HFFc6 (cell line): Measurements from ENCODE around the gene LRRN2. TPM values are rescaled to one million over a fixed set of nuclear protein-coding genes. Genes with fewer than 3 reads are reported as not detected.

Experiments
- DNase-seq: peaks from one replicate; pipeline ENCODE4 v3.0.0-alpha.2; 2018
- H3K27ac Mint-ChIP-seq: 2 replicates; pipeline ENCODE4 v1.8.0; 2020; ENCODE audit warnings: mild to moderate bottlenecking, mixed read lengths
- H3K27me3 Mint-ChIP-seq: 2 replicates; pipeline ENCODE4 v1.8.0; 2021; ENCODE audit warnings: mild to moderate bottlenecking, moderate library complexity, mixed read lengths; ENCODE audit not compliant: insufficient read depth
- H3K36me3 Mint-ChIP-seq: 2 replicates; pipeline ENCODE4 v1.8.0; 2021; ENCODE audit warnings: low read depth, mixed read lengths
- H3K4me1 Mint-ChIP-seq: 2 replicates; pipeline ENCODE4 v1.8.0; 2020; ENCODE audit warnings: low read depth, mixed read lengths
- H3K4me3 Mint-ChIP-seq: 2 replicates; pipeline ENCODE4 v1.8.0; 2020; ENCODE audit warnings: mild to moderate bottlenecking, moderate library complexity, mixed read lengths
- H3K9me3 Mint-ChIP-seq: 2 replicates; pipeline ENCODE4 v1.8.0; 2020; ENCODE audit warnings: mild to moderate bottlenecking, mixed read lengths
- CTCF ChIP-seq: fragments of 200-600 bp; sonication (generic); IDR thresholded peaks from 2 replicates; pipeline ENCODE4 v1.5.0; 2021; ENCODE audit warnings: antibody characterized with exemption, mild to moderate bottlenecking
- total RNA-seq, 6 experiments: library from RNA; stranded (reverse); fragmentation: NEBNext Ultra II Directional; extraction: Animal tissue kit (Norgen Biotek cat#: 25700); gene quantifications; 2 replicates in 1 of 6; 3 replicates in 5 of 6; pipeline ENCODE4 v1.2.3, GENCODE V29; 2021

The LRRN2 gene
- total RNA-seq, 6 experiments from 2014 or later, result not detected

GRCh38 chr1:204702552-204703267, 17.2 kb upstream of the LRRN2 start:
- no peak for TF ChIP-seq CTCF
- no peaks in the 10 kb centered on the region for H3K4me1 Mint-ChIP-seq
- no peak for DNase-seq
- no peaks in the 10 kb centered on the region for H3K36me3 Mint-ChIP-seq
- H3K27ac Mint-ChIP-seq, result no peak overlapping the region
- H3K9me3 Mint-ChIP-seq, result no peaks in the 10 kb centered on the region
- H3K27me3 Mint-ChIP-seq, result peaks cover 35% of the 10 kb centered on the region
- H3K4me3 Mint-ChIP-seq, result no peak overlapping the region

GRCh38 chr1:204701229-204701628, 15.7 kb upstream of the LRRN2 start:
- Mint-ChIP-seq H3K27me3 (peaks cover 41% of the 10 kb centered on the region), H3K4me3 (no peak overlapping the region), H3K36me3 (no peaks in the 10 kb centered on the region), H3K9me3 (no peaks in the 10 kb centered on the region), H3K4me1 (no peaks in the 10 kb centered on the region), H3K27ac (no peak overlapping the region)
- TF ChIP-seq CTCF, result no peak
- DNase-seq, result no peak

- Mint-ChIP-seq H3K4me3 (no peak overlapping the region), H3K36me3 (no peaks in the 10 kb centered on the region), H3K4me1 (no peaks in the 10 kb centered on the region), H3K9me3 (no peaks in the 10 kb centered on the region), H3K27ac (no peak overlapping the region), H3K27me3 (peaks cover 47% of the 10 kb centered on the region)
- TF ChIP-seq CTCF, result no peak
- DNase-seq, result no peak
Observed at GRCh38 chr1:204697893-204698292, 12.4 kb upstream of the LRRN2 start.

- TF ChIP-seq CTCF, result no peak
- Mint-ChIP-seq H3K9me3 (no peaks in the 10 kb centered on the region), H3K36me3 (no peaks in the 10 kb centered on the region), H3K4me3 (no peak overlapping the region), H3K4me1 (no peaks in the 10 kb centered on the region), H3K27ac (no peak overlapping the region), H3K27me3 (peaks cover 46% of the 10 kb centered on the region)
- no peak for DNase-seq
Observed at GRCh38 chr1:204696606-204697005, 11.1 kb upstream of the LRRN2 start.

GRCh38 chr1:204695692-204696091, 10.2 kb upstream of the LRRN2 start:
- no peak overlapping the region for H3K27ac Mint-ChIP-seq

More at GRCh38 chr1:204695692-204696091, 10.2 kb upstream of the LRRN2 start:
- H3K4me3 Mint-ChIP-seq, result no peak overlapping the region
- no peak for DNase-seq
- no peaks in the 10 kb centered on the region for H3K9me3 Mint-ChIP-seq
- H3K36me3 Mint-ChIP-seq, result no peaks in the 10 kb centered on the region
- H3K4me1 Mint-ChIP-seq, result no peaks in the 10 kb centered on the region
- H3K27me3 Mint-ChIP-seq, result peaks cover 43% of the 10 kb centered on the region
- TF ChIP-seq CTCF, result no peak
